Measurements from ENCODE around the gene SSBP3.

Gene SSBP3

GRCh38 chr1:54302951-54303843 is 103.0 kb downstream of the SSBP3 start:
- DNase-seq, result no peak

- no peak for DNase-seq
Measured at GRCh38 chr1:54302549-54302948, 103.6 kb downstream of the SSBP3 start.

GRCh38 chr1:54301497-54301896 is 104.7 kb downstream of the SSBP3 start:
- DNase-seq, result no peak

GRCh38 chr1:54300401-54300800 is 105.8 kb downstream of the SSBP3 start:
- no peak for DNase-seq

- DNase-seq, result no peak
Measured at GRCh38 chr1:54299037-54299436, 107.2 kb downstream of the SSBP3 start.

GRCh38 chr1:54298284-54299033 is 107.7 kb downstream of the SSBP3 start:
- no peak for DNase-seq

GRCh38 chr1:54297596-54298283 is 108.5 kb downstream of the SSBP3 start:
- DNase-seq, result no peak

GRCh38 chr1:54296666-54297065 is 109.5 kb downstream of the SSBP3 start:
- no peak for DNase-seq

- no peak for DNase-seq
Measured at GRCh38 chr1:54294887-54295286, 111.3 kb downstream of the SSBP3 start.

- no peak for DNase-seq
Measured at GRCh38 chr1:54292002-54292911, 113.9 kb downstream of the SSBP3 start.

GRCh38 chr1:54291276-54292001 is 114.8 kb downstream of the SSBP3 start:
- no peak for DNase-seq

GRCh38 chr1:54290506-54291184 is 115.5 kb downstream of the SSBP3 start:
- DNase-seq, result no peak

GRCh38 chr1:54289712-54290233 is 116.4 kb downstream of the SSBP3 start:
- no peak for DNase-seq

- peak in 1 of 2 donors; percentile 55 for DNase-seq
Measured at GRCh38 chr1:54287801-54288211, 118.4 kb downstream of the SSBP3 start.

GRCh38 chr1:54287176-54287650 is 119.0 kb downstream of the SSBP3 start:
- peak; percentile 10 to 52 for DNase-seq

- DNase-seq, result no peak
Measured at GRCh38 chr1:54285815-54286345, 120.3 kb downstream of the SSBP3 start.

GRCh38 chr1:54284781-54285529 is 121.2 kb downstream of the SSBP3 start:
- no peak for DNase-seq

GRCh38 chr1:54283635-54284385 is 122.4 kb downstream of the SSBP3 start:
- DNase-seq, result no peak

Data from inflammatory macrophage treated with lipopolysaccharide for 1 hour (primary cell).